GM12878 (cell line): Measurements from ENCODE around the gene MIS12. TPM values are rescaled to one million over a fixed set of nuclear protein-coding genes. Genes with fewer than 3 reads are reported as not detected.

ENCODE experiments used
- ATAC-seq: fragments of 200-7000 bp; cut with Tn5 transposase; 3 replicates; pipeline ENCODE4 v1.9.1; 2020; ENCODE audit warnings: mild to moderate bottlenecking, moderate library complexity
- BruUV-seq: library from RNA; stranded (reverse); fragments of 400-500 nt; replicated peaks from 2 replicates; lab custom pipeline; 2021; lab: Mats Ljungman, UMichigan
- CTCF ChIA-PET: fragments of 300-600 bp; sonication (Branson Sonifier 250); formaldehyde crosslinking; extraction: SDS; loops from one replicate; lab custom pipeline; 2021; ENCODE audit warnings: inconsistent platforms; lab: Yijun Ruan, JAX
- POLR2A ChIA-PET: fragments of 350-600 bp; formaldehyde crosslinking; extraction: SDS; loops from one replicate; lab custom pipeline; 2021; ENCODE audit warnings: inconsistent platforms; lab: Charles Lee
- RAD21 ChIA-PET: fragments of 300-600 bp; sonication (Branson Sonifier 250); formaldehyde crosslinking; loops from one replicate; lab custom pipeline; 2023; ENCODE audit warnings: antibody characterized with exemption; ENCODE audit not compliant: unreplicated experiment; lab: Charles Lee
- SMC1A ChIA-PET: fragments of 300-600 bp; sonication (Branson Sonifier 250); formaldehyde crosslinking; loops from one replicate; lab custom pipeline; 2023; ENCODE audit not compliant: unreplicated experiment, uncharacterized antibody; lab: Charles Lee
- DNase-seq: peaks from one replicate; pipeline ENCODE4 v3.0.0-alpha.2; 2011; ENCODE audit warnings: low read depth, low spot score
- FAIRE-seq: peaks from 3 replicates; lab custom pipeline; 2011; peaks lifted over from hg19 to GRCh38; lab: Jason Lieb, UNC
- H2AFZ ChIP-seq: 2 replicates; pipeline ENCODE4 v1.6.0; 2011; ENCODE audit warnings: low read depth, low read length, control low read depth; ENCODE audit not compliant: control insufficient read depth
- H3K27ac ChIP-seq: 2 replicates; pipeline ENCODE4 v1.5.1; 2011; ENCODE audit warnings: control low read depth; ENCODE audit not compliant: control insufficient read depth, insufficient read depth
- H3K27me3 ChIP-seq, 2 experiments: replicated peaks in 1 of 2; 2 replicates each; pipeline versions ENCODE4 v1.6.0 to v1.6.1; 2011; ENCODE audit warnings: low read length in 1 of 2; ENCODE audit not compliant: control insufficient read depth in 2 of 2, insufficient read depth in 2 of 2
- H3K36me3 ChIP-seq, 2 experiments: 2 replicates each; pipeline ENCODE4 v1.5.1; 2011; ENCODE audit warnings: low read length in 1 of 2; ENCODE audit not compliant: control insufficient read depth in 2 of 2, insufficient read depth in 2 of 2
- H3K4me1 ChIP-seq: 2 replicates; pipeline ENCODE4 v1.6.1; 2011; ENCODE audit warnings: mild to moderate bottlenecking, low read length, moderate library complexity, mixed read lengths; ENCODE audit not compliant: control insufficient read depth, insufficient read depth
- H3K4me2 ChIP-seq: 2 replicates; pipeline ENCODE4 v1.6.0; 2011; ENCODE audit warnings: control low read depth; ENCODE audit not compliant: control insufficient read depth, insufficient read depth
- H3K4me3 ChIP-seq: fragments of 200-600 bp; sonication (generic); 2 replicates; pipeline ENCODE4 v1.5.1; 2016
- H3K79me2 ChIP-seq: 2 replicates; pipeline ENCODE4 v1.6.0; 2011; ENCODE audit warnings: low read length; ENCODE audit not compliant: control insufficient read depth, insufficient read depth
- H3K9ac ChIP-seq: 2 replicates; pipeline ENCODE4 v1.8.0; 2011; ENCODE audit warnings: low read length, control low read depth, mixed read lengths; ENCODE audit not compliant: control insufficient read depth, insufficient read depth
- H3K9me3 ChIP-seq: replicated peaks from 3 replicates; pipeline ENCODE4 v1.5.1; 2011; ENCODE audit warnings: mild to moderate bottlenecking, low read length; ENCODE audit not compliant: control insufficient read depth, insufficient read depth
- H4K20me1 ChIP-seq: 2 replicates; pipeline ENCODE4 v1.6.0; 2011; ENCODE audit not compliant: control insufficient read depth, insufficient read depth
- BCL11A ChIP-seq: IDR thresholded peaks from 2 replicates; pipeline ENCODE4 v1.6.1; 2011; ENCODE audit warnings: low read depth, low read length
- CREB1 ChIP-seq: IDR thresholded peaks from 2 replicates; pipeline ENCODE4 v1.6.1; 2012; ENCODE audit warnings: low read depth, mild to moderate bottlenecking, inconsistent platforms
- RAD51 ChIP-seq: fragments of 450-650 bp; IDR thresholded peaks from 2 replicates; pipeline ENCODE4 v1.6.1; 2016; ENCODE audit warnings: moderate library complexity, mild to moderate bottlenecking, inconsistent platforms
- SKIL ChIP-seq: fragments of 450-650 bp; IDR thresholded peaks from 2 replicates; pipeline ENCODE4 v1.6.1; 2017; ENCODE audit warnings: mild to moderate bottlenecking, low read depth, inconsistent platforms; ENCODE audit not compliant: poor library complexity, severe bottlenecking
- SMC3 ChIP-seq: IDR thresholded peaks from 2 replicates; pipeline ENCODE4 v1.6.1; 2011; ENCODE audit warnings: low read length, improper control_type of control experiment, borderline replicate concordance
- TARDBP ChIP-seq: IDR thresholded peaks from 2 replicates; pipeline ENCODE4 v1.6.1; 2016; ENCODE audit warnings: borderline replicate concordance
- ZNF274 ChIP-seq: IDR thresholded peaks from one replicate; pipeline ENCODE4 v1.8.0; 2011; ENCODE audit not compliant: insufficient read length, insufficient read depth
- WGBS: methylation state at CpG from one replicate; pipeline ENCODE4 v1.1.6; 2016; ENCODE audit warnings: low lambda C conversion rate; ENCODE audit not compliant: insufficient replicate concordance, insufficient coverage; ENCODE audit errors: missing lambda C conversion rate; 5-methylcytosine and 5-hydroxymethylcytosine counted together
- in situ Hi-C: fragments of 300-500 bp; cut with MboI; formaldehyde crosslinking; loops from 9 replicates; pipeline ENCODE4 v1.14.3; 2018; ENCODE audit warnings: mixed read lengths
- intact Hi-C: fragments of 100-400 bp; cut with micrococcal nuclease; formaldehyde crosslinking; loops from one replicate; pipeline ENCODE4 v1.14.2; 2022; ENCODE audit not compliant: unreplicated experiment
- polyA plus RNA-seq, 11 experiments: library from polyadenylated mRNA; depleted of rRNA in 4 of 11; unstranded in 6 of 11; stranded (reverse) in 5 of 11; fragments of >200 nt; fragmentation: Nextera tagmentation in 4 of 11; fragmentation: Illumina TruSeq in 1 of 11; extraction: Ambion mirVana in 4 of 11; extraction: Trizol in 1 of 11; gene quantifications; 1 replicate in 1 of 11; 2 replicates in 10 of 11; pipeline versions ENCODE4 v1.2.1 to v1.2.3, GENCODE V29; 2011 to 2016; ENCODE audit warnings: inconsistent platforms in 2 of 11, missing spikeins in 2 of 11, low read depth in 1 of 11
- total RNA-seq, 4 experiments: library from RNA; depleted of rRNA in 3 of 4; stranded (reverse); fragments of >200 nt in 3 of 4; fragmentation: Illumina TruSeq in 1 of 4; extraction: Trizol in 1 of 4; gene quantifications; 2 replicates each; pipeline versions ENCODE4 v1.2.1 to v1.2.3, GENCODE V29; 2013 to 2021
- TF ChIP-seq, protein P1 (sequence below): IDR thresholded peaks from 2 replicates; pipeline ENCODE4 v1.6.1; 2012; ENCODE audit warnings: improper control_type of control experiment, low read depth, low read length; ENCODE audit not compliant: insufficient replicate concordance

The MIS12 gene
- total and polyA plus RNA-seq, 10 of the 15 experiments (the other 5 are each of a cell fraction or from before 2014, with no cell fraction given) = 19.8 to 34.2 (median 25.0) TPM

DNA sequence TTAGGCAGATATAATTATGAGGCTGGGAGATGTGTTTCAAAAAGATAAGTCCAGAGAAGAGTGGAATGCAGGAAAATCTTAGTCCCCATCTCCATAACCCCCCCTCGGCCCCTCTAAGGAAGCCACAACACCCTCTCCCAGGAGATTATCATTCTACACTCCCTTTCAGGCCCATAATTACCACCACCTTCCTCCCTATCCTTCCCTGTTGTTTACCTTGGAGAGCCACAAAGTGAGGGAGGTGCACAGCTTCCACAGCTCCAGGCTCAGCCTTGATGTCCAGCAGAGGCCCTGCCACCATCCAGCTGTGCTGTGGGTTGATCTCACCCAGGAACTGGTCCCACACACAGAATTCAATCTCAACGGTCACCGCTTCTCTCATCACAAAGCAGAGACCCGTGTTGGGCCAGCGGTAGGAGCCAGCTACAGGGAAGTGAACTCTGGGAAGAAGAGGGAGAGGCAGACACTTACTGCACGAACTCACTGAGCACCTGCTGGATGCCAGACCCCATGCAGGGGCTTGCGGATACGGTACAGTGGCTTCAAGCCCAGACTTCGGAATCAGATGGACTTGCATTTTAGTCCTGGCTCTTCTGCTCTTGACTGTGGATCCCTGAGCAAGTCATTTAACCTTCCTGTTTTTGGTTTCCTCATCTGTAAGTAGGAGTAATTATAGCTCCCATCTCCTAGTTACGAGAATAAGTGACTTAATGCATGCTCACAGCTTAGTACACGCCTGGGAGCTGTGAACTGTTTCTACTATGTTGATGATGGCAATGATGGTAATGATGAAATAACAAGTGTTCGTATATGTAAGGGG is 44.1 kb downstream of the MIS12 start:
- BruUV-seq = no TSS peak
- 88% methylated on average over 12 of the region's 12 CpGs for WGBS
- no peaks in the 10 kb centered on the region for H3K27me3 ChIP-seq
- RAD21 ChIA-PET = no interaction called here
- H3K4me3 ChIP-seq = no peak overlapping the region
- no peak overlapping the region for H2AFZ ChIP-seq
- FAIRE-seq (no peak), DNase-seq (no peak), ATAC-seq (no peak)
- H3K4me2 ChIP-seq = no peak overlapping the region
- in situ Hi-C loops = no loop called here
- CTCF ChIA-PET = no interaction called here
- H3K27ac ChIP-seq = no peak overlapping the region
- H4K20me1 ChIP-seq = no peaks in the 10 kb centered on the region
- no peak overlapping the region for H3K9ac ChIP-seq
- SMC1A ChIA-PET = no interaction called here
- intact Hi-C loops = no loop called here
- H3K79me2 ChIP-seq = no peaks in the 10 kb centered on the region
- TF ChIP-seq SKIL = no peak
- TF ChIP-seq BCL11A = no peak
- no peak for TF ChIP-seq CREB1
- TF ChIP-seq SMC3 = no peak
- TF ChIP-seq, protein P1, sequence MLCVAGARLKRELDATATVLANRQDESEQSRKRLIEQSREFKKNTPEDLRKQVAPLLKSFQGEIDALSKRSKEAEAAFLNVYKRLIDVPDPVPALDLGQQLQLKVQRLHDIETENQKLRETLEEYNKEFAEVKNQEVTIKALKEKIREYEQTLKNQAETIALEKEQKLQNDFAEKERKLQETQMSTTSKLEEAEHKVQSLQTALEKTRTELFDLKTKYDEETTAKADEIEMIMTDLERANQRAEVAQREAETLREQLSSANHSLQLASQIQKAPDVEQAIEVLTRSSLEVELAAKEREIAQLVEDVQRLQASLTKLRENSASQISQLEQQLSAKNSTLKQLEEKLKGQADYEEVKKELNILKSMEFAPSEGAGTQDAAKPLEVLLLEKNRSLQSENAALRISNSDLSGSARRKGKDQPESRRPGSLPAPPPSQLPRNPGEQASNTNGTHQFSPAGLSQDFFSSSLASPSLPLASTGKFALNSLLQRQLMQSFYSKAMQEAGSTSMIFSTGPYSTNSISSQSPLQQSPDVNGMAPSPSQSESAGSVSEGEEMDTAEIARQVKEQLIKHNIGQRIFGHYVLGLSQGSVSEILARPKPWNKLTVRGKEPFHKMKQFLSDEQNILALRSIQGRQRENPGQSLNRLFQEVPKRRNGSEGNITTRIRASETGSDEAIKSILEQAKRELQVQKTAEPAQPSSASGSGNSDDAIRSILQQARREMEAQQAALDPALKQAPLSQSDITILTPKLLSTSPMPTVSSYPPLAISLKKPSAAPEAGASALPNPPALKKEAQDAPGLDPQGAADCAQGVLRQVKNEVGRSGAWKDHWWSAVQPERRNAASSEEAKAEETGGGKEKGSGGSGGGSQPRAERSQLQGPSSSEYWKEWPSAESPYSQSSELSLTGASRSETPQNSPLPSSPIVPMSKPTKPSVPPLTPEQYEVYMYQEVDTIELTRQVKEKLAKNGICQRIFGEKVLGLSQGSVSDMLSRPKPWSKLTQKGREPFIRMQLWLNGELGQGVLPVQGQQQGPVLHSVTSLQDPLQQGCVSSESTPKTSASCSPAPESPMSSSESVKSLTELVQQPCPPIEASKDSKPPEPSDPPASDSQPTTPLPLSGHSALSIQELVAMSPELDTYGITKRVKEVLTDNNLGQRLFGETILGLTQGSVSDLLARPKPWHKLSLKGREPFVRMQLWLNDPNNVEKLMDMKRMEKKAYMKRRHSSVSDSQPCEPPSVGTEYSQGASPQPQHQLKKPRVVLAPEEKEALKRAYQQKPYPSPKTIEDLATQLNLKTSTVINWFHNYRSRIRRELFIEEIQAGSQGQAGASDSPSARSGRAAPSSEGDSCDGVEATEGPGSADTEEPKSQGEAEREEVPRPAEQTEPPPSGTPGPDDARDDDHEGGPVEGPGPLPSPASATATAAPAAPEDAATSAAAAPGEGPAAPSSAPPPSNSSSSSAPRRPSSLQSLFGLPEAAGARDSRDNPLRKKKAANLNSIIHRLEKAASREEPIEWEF = no peak
- no peak for TF ChIP-seq TARDBP
- no peak for TF ChIP-seq RAD51
- no peak for TF ChIP-seq ZNF274
- H3K4me1 ChIP-seq = no peaks in the 10 kb centered on the region
- peaks cover 0 to 17% of the 10 kb centered on the region in 2 experiments; a peak in 3 of 4 replicates for H3K36me3 ChIP-seq
- no peaks in the 10 kb centered on the region for H3K9me3 ChIP-seq
- POLR2A ChIA-PET = no interaction called here
